Brain pericyte (primary cell): ENCODE results near the gene SLC39A5.
"Not testable (repeated sequence)": the region's sequence is repeated elsewhere in the genome, so short reads cannot be mapped to it uniquely, and the experiment has no call there.

Source experiments
- DNase-seq: peaks from one replicate; pipeline ENCODE4 v3.0.0-alpha.2; 2012; ENCODE audit warnings: low read depth, low spot score

SLC39A5 gene

GRCh38 chr12:56280849-56281248 is 51.0 kb downstream of the SLC39A5 start:
- no peak for DNase-seq

DNA sequence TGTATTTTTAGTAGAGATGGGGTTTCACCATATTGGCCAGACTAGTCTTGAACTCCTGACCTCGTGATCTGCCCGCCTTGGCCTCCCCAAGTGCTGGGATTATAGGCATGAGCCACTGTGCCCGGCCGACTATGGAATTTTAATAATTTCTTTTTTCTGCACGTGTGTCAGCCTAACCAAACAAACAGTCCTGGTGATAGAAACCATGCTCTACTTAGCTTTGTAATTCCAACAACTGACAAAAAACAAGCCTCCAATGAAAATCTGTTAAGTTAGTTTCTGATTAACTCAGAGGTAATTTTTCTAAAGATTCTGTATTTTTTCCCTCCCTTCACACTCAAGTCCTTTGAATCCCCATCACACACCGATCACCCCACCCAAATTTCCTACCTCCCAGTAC is 52.2 kb downstream of the SLC39A5 start:
- no peak for DNase-seq

- no peak for DNase-seq
Observed at GRCh38 chr12:56282579-56282978, 52.7 kb downstream of the SLC39A5 start.

DNA sequence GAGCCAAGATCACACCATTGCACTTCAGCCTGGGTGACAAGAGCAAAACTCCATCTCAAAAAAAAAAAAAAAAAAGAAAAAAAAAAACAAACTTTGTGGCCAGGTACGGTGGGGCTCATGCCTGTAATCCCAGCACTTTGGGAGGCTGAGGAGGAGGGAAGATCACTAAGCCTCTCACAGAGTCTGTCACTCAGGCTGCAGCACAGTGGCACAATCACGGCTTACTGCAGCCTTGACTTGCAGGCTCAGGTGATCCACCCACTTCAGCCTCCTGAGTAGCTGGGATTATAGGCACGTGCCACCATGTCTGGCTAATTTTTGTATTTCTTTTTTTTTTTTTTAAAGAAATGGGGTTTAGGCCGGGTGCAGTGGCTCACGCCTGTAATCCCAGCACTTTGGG is 54.4 kb downstream of the SLC39A5 start:
- DNase-seq, result not testable (repeated sequence)

GRCh38 chr12:56286044-56286830 is 56.4 kb downstream of the SLC39A5 start:
- DNase-seq, result no peak
